HG03457 (cell line): ENCODE measurements around the gene KCNJ4.
"Not testable (repeated sequence)": the region's sequence is repeated elsewhere in the genome, so short reads cannot be mapped to it uniquely, and the experiment has no call there.

Experiments used
- ATAC-seq: cut with Tn5 transposase; IDR thresholded peaks from one replicate; pipeline ENCODE4 v1.9.1; 2021; ENCODE audit warnings: moderate number of reproducible peaks; ENCODE audit not compliant: unreplicated experiment

Gene KCNJ4

GRCh38 chr22:38474003-38474607, 19.1 kb upstream of the KCNJ4 start:
- no peak for ATAC-seq

GRCh38 chr22:38471237-38471636, 16.2 kb upstream of the KCNJ4 start:
- no peak for ATAC-seq

- not testable (repeated sequence) for ATAC-seq
Observed at GRCh38 chr22:38470179-38470578, 15.2 kb upstream of the KCNJ4 start.

- no peak for ATAC-seq
Observed at GRCh38 chr22:38469306-38469781, 14.3 kb upstream of the KCNJ4 start.

- ATAC-seq: no peak
Observed at GRCh38 chr22:38468443-38469305, 13.7 kb upstream of the KCNJ4 start.

- ATAC-seq: no peak
Observed at GRCh38 chr22:38467904-38468442, 13.0 kb upstream of the KCNJ4 start, which contains the start of gene KDELR3. Gene KDELR3, plus strand, starts transcription at chr22:38468096. Its CDS starts 138 bp downstream, at chr22:38468234.

- no peak for ATAC-seq
Observed at GRCh38 chr22:38467438-38467903, 12.5 kb upstream of the KCNJ4 start.

- no peak for ATAC-seq
Observed at GRCh38 chr22:38465673-38466490, 10.9 kb upstream of the KCNJ4 start.

- ATAC-seq: no peak
Observed at GRCh38 chr22:38464992-38465672, 10.1 kb upstream of the KCNJ4 start.

GRCh38 chr22:38462960-38463784, 8.2 kb upstream of the KCNJ4 start:
- ATAC-seq: no peak

GRCh38 chr22:38461414-38462081, 6.5 kb upstream of the KCNJ4 start:
- ATAC-seq: no peak

- ATAC-seq: no peak
Observed at GRCh38 chr22:38461057-38461413, 6.0 kb upstream of the KCNJ4 start.

GRCh38 chr22:38460426-38460840, 5.4 kb upstream of the KCNJ4 start:
- no peak for ATAC-seq

GRCh38 chr22:38456841-38457699, 2.1 kb upstream of the KCNJ4 start:
- ATAC-seq: no peak

- no peak for ATAC-seq
Observed at GRCh38 chr22:38456272-38456835, 1.4 kb upstream of the KCNJ4 start.

GRCh38 chr22:38455530-38456271, 702 bp upstream of the KCNJ4 start:
- no peak for ATAC-seq
